Globus pallidus (tissue), 1 donor: ENCODE measurements around the gene USP43.

Experiments used
- DNase-seq: peaks from one replicate; pipeline ENCODE4 v3.0.0-alpha.2; 2015; ENCODE audit warnings: low spot score

USP43 gene

GRCh38 chr17:9703781-9704082, 58.4 kb downstream of the USP43 start:
- no peak for DNase-seq

DNA sequence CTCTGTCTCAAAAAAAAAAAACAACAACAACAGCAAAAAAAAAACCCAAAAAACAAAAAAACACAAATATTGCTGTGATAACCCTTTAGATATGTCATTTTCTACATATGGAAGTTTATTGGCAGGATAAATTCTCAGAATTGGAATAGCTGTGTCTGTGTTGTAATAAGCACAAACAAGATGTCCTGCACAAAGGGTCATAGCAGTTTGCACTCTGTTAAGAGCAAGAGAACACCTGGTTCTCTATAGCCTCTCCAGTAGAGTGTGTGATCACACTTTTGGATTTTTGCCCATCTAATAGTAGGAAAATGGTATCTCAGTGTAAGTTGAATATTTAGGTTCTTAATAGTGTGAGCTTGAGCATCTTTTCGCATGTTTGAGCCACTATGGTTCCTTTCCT, 60.4 kb downstream of the USP43 start:
- DNase-seq: no peak

DNA sequence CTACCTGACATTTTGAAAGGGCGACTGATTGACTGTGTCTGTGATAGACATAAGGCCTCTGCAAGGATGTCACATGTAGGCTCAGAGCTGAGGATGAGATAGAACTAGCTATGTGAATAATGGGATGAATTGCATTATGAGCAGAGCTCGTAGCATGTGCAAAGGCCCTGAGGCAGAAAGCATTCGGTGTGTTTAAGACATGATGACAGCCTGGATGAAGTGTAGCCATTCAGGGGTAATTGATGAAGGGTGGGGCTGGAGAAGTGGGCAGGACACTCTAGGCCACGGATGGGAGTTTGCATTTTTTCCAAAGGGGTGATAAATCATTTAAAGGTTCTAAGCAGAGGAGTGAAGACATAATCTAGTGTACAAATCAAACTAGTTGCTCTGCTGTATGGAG, 62.6 kb downstream of the USP43 start:
- DNase-seq: no peak

GRCh38 chr17:9714801-9715200, 69.5 kb downstream of the USP43 start:
- no peak for DNase-seq

DNA sequence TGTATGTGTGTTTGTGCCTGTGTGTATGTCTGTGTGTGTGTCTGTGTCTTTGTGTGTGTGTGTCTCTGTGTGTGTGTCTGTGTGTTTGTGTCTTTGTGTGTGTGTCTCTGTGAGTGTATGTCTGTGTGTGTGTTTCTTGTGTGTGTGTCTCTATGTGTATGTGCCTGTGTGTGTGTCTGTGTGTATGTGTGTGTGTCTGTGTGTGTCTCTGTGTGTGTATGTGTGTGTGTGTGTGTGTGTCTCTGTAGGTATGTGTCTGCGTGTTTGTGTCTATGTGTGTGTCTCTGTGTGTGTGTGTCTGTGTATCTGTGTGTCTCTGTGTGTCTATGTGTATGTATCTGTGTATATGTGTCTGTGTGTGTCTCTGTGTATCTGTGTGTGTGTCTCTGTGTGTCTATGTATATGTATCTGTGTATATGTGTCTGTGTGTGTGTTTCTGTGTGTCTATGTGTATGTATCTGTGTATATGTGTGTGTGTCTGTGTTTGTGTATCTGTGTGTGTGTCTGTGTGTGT, 70.2 kb downstream of the USP43 start:
- no peak for DNase-seq

DNA sequence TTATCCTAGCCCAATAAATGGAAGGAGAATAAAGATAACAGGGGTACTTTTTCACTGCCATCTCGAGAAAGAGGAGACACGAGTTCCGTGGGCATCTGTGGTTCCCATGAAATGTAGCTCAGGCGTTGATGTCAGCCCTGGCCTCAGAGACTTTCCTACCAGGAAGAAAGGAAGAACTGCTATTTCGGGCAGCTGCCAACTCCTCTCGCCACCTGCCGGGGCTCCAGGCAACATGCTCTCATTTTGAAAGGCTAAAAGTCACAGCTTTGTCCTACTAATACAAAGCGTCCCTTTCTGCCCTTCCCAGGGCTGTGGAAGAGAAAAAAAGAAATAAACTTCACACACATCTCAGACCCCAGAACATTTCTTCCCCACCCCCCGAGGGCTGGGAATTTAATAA, 80.3 kb downstream of the USP43 start:
- DNase-seq: peak; percentile 16

GRCh38 chr17:9726291-9726690, 81.0 kb downstream of the USP43 start:
- DNase-seq: no peak

GRCh38 chr17:9728005-9728404, 82.7 kb downstream of the USP43 start:
- DNase-seq: no peak

- DNase-seq: no peak
Observed at GRCh38 chr17:9728564-9728963, 83.2 kb downstream of the USP43 start.

DNA sequence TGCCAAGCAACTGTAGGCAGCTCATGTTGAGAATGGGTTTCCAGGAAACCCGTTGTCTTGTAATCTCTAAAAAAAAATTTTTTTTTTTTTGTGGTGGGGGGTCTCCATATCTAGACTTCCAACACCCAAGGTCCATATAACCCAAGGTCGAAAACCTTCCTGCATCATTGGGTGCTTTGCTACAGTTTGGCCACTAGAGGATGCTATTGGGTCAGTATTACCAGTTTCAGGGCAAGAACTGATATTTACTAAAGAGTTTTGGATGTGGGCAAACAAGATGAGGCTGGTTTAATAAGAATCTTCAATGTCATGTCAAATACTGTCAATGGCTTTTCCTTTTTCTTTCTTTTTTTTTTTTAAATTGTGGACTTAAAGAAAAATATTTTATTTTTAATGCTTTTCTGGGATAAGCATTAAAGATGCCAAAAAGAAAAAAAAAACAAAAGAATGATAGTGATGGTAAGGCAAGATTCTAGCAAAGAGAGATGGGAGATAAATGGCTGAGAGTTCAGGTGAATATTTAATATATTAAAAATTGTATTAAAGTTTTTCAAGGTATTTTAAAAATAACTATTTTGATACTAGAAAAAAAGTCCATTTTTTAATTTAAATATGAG, 83.8 kb downstream of the USP43 start:
- peak; percentile 40 for DNase-seq

GRCh38 chr17:9729735-9730420, 84.6 kb downstream of the USP43 start:
- DNase-seq: no peak

DNA sequence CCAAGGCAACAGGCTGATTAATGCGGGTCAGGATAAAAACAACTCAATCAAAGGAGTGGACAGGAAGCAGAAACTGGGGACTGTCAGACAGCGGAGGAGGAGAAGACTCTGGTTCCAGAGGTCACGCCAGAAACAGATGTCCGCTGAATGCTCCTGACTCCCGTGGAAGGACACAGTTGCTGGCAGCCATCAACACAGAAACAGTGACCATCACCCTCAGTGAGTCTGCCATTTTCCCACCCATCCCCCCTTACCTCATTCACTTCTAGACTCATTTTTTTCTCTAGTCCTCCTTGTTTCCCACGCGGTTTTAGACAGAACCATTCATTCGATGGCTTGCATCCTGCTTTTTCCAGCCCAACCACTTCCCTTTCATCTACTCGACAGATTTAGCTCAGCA, 105.2 kb downstream of the USP43 start:
- no peak for DNase-seq

GRCh38 chr17:9755083-9755482, 109.8 kb downstream of the USP43 start:
- no peak for DNase-seq

DNA sequence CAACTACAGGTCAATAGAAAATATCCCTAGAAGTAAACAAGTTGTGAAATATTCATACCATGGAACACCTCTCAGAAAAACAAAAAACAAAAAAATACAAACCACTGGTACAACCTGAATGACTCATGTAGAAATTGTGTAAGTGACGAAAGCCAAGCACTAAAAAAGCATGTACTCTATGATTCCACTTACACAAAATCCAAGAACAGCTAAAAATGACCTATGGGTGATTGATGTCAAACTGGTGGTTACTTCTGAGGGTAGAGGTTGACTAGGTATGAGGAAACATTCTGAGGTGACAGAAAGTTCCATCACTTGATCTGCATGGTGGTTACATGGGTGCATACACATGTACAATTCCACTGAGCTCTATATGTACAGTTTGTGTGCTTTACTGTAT, 114.9 kb downstream of the USP43 start:
- DNase-seq: no peak

GRCh38 chr17:9763643-9764042, 118.3 kb downstream of the USP43 start:
- DNase-seq: no peak

DNA sequence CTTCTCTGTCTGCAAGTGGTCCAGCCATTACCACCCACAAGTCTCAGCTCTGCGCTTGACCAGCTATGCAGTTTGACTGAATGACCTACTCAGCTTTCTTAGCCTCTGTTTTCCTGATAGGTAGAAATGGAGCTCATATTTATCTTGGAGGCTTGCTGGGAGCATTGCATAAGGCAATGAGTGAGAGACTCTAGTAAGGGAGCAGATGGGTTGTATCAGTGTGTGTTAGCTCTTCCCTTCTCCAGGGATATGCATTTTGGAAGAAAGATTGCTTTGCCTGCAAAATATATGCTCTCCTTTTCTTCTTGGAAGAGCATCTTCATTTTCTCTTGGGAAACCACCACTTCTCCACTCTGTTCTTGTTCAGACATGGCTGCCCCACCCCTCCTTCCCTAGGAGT, 120.0 kb downstream of the USP43 start:
- no peak for DNase-seq

GRCh38 chr17:9766970-9767369, 121.7 kb downstream of the USP43 start:
- DNase-seq: no peak

GRCh38 chr17:9767432-9767991, 122.2 kb downstream of the USP43 start:
- DNase-seq: no peak

- peak; percentile 18 for DNase-seq
Observed at GRCh38 chr17:9768381-9768934, 123.1 kb downstream of the USP43 start.

GRCh38 chr17:9769036-9769695, 123.8 kb downstream of the USP43 start:
- no peak for DNase-seq

GRCh38 chr17:9771465-9771864, 126.1 kb downstream of the USP43 start:
- DNase-seq: no peak

DNA sequence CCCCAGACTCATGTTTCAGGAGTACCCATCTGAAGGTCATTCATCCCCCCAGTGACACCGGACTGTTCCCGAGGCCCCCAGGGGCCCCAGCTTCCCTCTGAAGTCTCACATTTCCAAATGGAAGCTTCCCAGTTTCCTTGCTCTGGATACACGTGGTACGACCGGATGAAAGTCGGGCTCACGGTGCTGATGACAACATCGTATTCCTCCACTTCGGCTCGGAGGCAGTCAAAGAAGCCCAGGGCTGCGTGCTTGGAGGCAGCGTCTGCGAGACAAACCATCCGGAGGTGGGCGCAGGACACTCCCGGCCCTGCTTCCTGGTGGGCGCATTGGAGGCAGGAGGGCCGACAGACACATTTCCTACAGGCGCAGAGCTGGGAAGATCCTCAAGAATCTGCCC, 127.3 kb downstream of the USP43 start:
- DNase-seq: no peak

DNA sequence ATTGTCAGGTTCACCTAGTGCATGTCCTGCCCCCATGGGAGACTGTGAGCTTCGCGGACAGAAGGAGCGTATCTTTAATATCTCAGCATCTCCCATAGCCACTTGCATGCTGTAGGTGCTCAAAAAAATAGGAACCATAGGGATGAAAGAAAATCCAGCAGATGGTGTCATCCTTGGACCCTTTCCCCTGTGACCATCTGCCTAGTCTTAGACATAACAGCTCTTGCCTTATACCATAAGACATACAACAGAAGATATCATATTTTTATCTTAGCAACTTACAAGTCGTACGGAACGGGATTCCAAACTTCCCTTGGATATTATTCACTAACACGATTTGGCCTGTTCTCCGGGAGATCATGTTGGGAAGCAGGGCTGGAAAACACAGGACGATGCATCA, 131.6 kb downstream of the USP43 start:
- no peak for DNase-seq
